ENCODE results near the gene TOMM20.
"Not testable (repeated sequence)": the region's sequence is repeated elsewhere in the genome, so short reads cannot be mapped to it uniquely, and the experiment has no call there.

DNA sequence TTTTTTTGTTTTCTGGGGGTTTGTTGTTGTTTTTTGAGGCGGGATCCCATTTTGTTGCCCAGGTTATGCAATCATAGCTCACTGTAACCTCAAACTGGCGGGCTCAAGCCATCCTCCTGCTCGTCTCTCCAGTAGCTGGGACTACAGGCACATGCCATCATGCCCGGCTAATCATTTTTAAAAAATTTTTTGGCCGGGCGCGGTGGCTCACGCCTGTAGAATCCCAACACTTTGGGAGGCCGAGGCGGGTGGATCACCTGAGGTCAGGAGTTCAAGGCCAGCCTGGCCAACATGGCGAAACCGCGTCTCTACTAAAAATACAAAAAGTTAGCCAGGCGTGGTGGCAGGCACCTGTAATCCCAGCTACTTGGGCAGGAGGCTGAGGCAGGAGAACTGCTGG is 31.1 kb downstream of the TOMM20 start:
- not testable (repeated sequence) for TF ChIP-seq EP300 (IDR thresholded peaks at IDR 0.05; ENCODE audit: borderline replicate concordance in 1 of 2, low read depth in 2 of 2, low read length in 2 of 2); PHF8 (conservative IDR thresholded peaks at IDR 0.05; ENCODE audit: low read depth, low read length); RXRA (IDR thresholded peaks at IDR 0.05; ENCODE audit: insufficient read depth, low read depth, low read length); YY1 (IDR thresholded peaks at IDR 0.05; ENCODE audit: low read depth, low read length)
- TF ChIP-seq, protein P1, sequence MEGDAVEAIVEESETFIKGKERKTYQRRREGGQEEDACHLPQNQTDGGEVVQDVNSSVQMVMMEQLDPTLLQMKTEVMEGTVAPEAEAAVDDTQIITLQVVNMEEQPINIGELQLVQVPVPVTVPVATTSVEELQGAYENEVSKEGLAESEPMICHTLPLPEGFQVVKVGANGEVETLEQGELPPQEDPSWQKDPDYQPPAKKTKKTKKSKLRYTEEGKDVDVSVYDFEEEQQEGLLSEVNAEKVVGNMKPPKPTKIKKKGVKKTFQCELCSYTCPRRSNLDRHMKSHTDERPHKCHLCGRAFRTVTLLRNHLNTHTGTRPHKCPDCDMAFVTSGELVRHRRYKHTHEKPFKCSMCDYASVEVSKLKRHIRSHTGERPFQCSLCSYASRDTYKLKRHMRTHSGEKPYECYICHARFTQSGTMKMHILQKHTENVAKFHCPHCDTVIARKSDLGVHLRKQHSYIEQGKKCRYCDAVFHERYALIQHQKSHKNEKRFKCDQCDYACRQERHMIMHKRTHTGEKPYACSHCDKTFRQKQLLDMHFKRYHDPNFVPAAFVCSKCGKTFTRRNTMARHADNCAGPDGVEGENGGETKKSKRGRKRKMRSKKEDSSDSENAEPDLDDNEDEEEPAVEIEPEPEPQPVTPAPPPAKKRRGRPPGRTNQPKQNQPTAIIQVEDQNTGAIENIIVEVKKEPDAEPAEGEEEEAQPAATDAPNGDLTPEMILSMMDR (IDR thresholded peaks at IDR 0.05; ENCODE audit: control extremely low read depth in 1 of 3, insufficient read depth in 1 of 3, low read depth in 1 of 3, low read length in 3 of 3): not testable (repeated sequence)

Measured in H1 (cell line).